ENCODE data around the gene DUOX1.

DNA sequence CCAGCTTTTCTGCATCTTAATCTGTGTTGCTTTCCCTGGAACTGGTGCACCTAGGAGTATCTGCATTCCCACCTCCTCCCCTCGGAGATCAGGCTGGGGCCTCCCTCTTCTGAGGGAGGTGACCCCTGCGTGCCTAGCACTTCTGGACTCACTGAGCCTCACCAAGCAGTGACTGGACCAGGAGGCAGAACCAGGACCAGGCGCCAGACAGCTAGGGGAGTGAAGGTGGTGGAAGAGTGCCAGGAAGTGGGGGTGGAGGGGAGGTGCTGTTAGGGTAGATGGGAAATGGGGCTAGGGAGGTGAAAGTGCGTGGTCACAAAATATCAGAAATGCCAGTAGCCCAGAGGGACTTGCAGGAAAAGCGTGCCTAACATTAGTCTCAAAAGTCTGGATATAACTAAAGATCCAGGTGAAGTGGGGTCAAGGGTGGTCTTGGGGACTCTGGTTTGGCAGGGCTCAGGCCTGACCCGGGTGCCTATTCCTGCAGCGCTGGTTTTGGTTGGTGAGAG, 14.4 kb upstream of the DUOX1 start:
- TF ChIP-seq EZH2 (IDR thresholded peaks at IDR 0.05; ENCODE audit: borderline replicate concordance, low read depth, low read length, severe bottlenecking) (no peak), CTCF (IDR thresholded peaks at IDR 0.05; ENCODE audit: extremely low read depth in 1 of 2, insufficient read depth in 1 of 2, low read depth in 1 of 2, low read length in 2 of 2) (no peak), POLR2AphosphoS5 (IDR thresholded peaks at IDR 0.05; ENCODE audit: insufficient read depth, low read depth, low read length) (no peak), POLR2A (IDR thresholded peaks at IDR 0.05; ENCODE audit: low read depth, low read length) (no peak)
- TF ChIP-seq, protein P1, sequence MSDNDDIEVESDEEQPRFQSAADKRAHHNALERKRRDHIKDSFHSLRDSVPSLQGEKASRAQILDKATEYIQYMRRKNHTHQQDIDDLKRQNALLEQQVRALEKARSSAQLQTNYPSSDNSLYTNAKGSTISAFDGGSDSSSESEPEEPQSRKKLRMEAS (IDR thresholded peaks at IDR 0.05; ENCODE audit: insufficient read depth, insufficient read length), result no peak
